ENCODE data around the gene ZNF467. TPM values are rescaled to one million over a fixed set of nuclear protein-coding genes. Genes with fewer than 3 reads are reported as not detected.
A peak's percentile ranks its signal among the peaks of the same experiment; 100 is the strongest.

Gene ZNF467
- total RNA-seq, 2 donors from 2014 or later, result 0.37 to 0.53 TPM

- Mint-ChIP-seq H3K27me3 (ENCODE audit: low read depth) (no peaks in the 10 kb centered on the region), H3K9me3 (no peaks in the 10 kb centered on the region), H3K4me1 (ENCODE audit: low read depth) (no peaks in the 10 kb centered on the region), H3K4me3 (no peak overlapping the region), H3K27ac (no peak overlapping the region), H3K36me3 (ENCODE audit: insufficient read depth in 2 of 2) (no peaks in the 10 kb centered on the region)
- ATAC-seq (replicated peaks in 1 of 2), result no peak
- no peak for DNase-seq
Observed at GRCh38 chr7:149801002-149801566, 27.7 kb upstream of the ZNF467 start.

- H3K27ac Mint-ChIP-seq, result no peak overlapping the region
- no peaks in the 10 kb centered on the region for H3K9me3 Mint-ChIP-seq
- no peaks in the 10 kb centered on the region for H3K27me3 Mint-ChIP-seq (ENCODE audit: low read depth)
- H3K4me3 Mint-ChIP-seq, result no peak overlapping the region
- DNase-seq (no peak), ATAC-seq (replicated peaks in 1 of 2) (no peak)
- no peaks in the 10 kb centered on the region for H3K4me1 Mint-ChIP-seq (ENCODE audit: low read depth)
- H3K36me3 Mint-ChIP-seq (ENCODE audit: insufficient read depth in 2 of 2), result no peaks in the 10 kb centered on the region
Observed at GRCh38 chr7:149800169-149800555, 26.8 kb upstream of the ZNF467 start.

GRCh38 chr7:149799397-149800168 is 26.2 kb upstream of the ZNF467 start:
- Mint-ChIP-seq H3K27me3 (ENCODE audit: low read depth) (no peaks in the 10 kb centered on the region), H3K4me3 (no peak overlapping the region), H3K4me1 (ENCODE audit: low read depth) (no peaks in the 10 kb centered on the region), H3K9me3 (no peaks in the 10 kb centered on the region), H3K36me3 (ENCODE audit: insufficient read depth in 2 of 2) (no peaks in the 10 kb centered on the region), H3K27ac (no peak overlapping the region)
- DNase-seq (peak; percentile 67 to 69), ATAC-seq (replicated peaks in 1 of 2) (peak; percentile 67 to 72)

DNA sequence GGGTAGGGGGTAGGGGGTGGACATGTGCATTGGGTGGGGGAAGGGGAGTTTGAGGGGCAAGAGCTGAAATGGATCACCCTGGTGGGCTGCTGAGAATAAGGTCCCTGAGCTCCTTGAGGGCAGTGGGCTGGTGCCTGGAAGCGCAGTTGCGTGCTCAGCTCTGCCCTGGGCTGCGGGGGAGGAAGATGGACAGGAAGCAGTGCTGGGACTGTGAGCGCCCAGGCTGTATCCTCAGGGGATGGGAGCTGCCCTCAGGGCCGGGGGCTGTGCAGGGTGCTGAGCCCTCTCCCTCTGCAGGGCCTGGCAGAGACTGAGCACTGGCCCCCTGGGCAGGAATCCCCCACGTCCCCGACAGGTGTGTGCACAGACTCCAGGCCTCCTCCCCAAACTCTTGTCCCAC is 24.4 kb upstream of the ZNF467 start:
- no peak overlapping the region for H3K4me3 Mint-ChIP-seq
- no peaks in the 10 kb centered on the region for H3K4me1 Mint-ChIP-seq (ENCODE audit: low read depth)
- H3K27ac Mint-ChIP-seq, result no peak overlapping the region
- H3K9me3 Mint-ChIP-seq, result no peaks in the 10 kb centered on the region
- no peak for ATAC-seq (replicated peaks in 1 of 2)
- H3K36me3 Mint-ChIP-seq (ENCODE audit: insufficient read depth in 2 of 2), result no peaks in the 10 kb centered on the region
- no peaks in the 10 kb centered on the region for H3K27me3 Mint-ChIP-seq (ENCODE audit: low read depth)
- no peak for DNase-seq

DNA sequence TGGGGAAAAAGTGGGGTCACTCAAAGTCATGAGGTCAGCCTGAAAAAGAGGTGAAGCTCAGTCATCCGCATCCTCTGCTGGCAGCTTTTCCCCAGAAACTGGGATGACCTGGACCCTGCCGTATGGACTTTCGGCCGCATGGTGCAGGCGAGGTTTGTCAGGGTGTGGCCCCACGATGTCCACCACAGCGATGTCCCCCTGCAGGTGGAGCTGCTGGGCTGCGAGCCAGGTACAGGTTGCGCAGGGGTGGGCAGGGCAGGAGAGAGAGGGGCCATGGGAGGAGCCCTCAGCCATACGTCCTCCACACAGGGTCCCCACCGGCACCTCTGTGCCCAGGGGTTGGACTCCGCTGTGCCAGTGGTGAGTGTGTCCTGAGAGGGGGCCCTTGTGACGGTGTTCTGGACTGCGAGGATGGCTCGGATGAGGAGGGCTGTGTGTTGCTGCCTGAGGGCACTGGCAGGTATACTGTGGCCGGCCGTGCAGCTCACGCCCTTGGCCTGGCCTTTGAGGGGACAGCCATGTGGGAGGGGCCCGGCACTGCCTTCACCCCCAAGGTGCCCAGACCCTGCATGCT is 23.0 kb upstream of the ZNF467 start:
- H3K27ac Mint-ChIP-seq, result no peak overlapping the region
- no peaks in the 10 kb centered on the region for H3K27me3 Mint-ChIP-seq (ENCODE audit: low read depth)
- H3K4me1 Mint-ChIP-seq (ENCODE audit: low read depth), result no peaks in the 10 kb centered on the region
- H3K9me3 Mint-ChIP-seq, result no peaks in the 10 kb centered on the region
- DNase-seq, result no peak
- H3K36me3 Mint-ChIP-seq (ENCODE audit: insufficient read depth in 2 of 2), result no peaks in the 10 kb centered on the region
- no peak for ATAC-seq (replicated peaks in 1 of 2)
- no peak overlapping the region for H3K4me3 Mint-ChIP-seq

- Mint-ChIP-seq H3K4me1 (ENCODE audit: low read depth) (no peaks in the 10 kb centered on the region), H3K4me3 (no peak overlapping the region), H3K9me3 (no peaks in the 10 kb centered on the region), H3K27ac (no peak overlapping the region), H3K27me3 (ENCODE audit: low read depth) (peaks cover 8% of the 10 kb centered on the region), H3K36me3 (ENCODE audit: insufficient read depth in 2 of 2) (no peaks in the 10 kb centered on the region)
- DNase-seq, result no peak
- no peak for ATAC-seq (replicated peaks in 1 of 2)
Observed at GRCh38 chr7:149795126-149795525, 21.7 kb upstream of the ZNF467 start.

DNA sequence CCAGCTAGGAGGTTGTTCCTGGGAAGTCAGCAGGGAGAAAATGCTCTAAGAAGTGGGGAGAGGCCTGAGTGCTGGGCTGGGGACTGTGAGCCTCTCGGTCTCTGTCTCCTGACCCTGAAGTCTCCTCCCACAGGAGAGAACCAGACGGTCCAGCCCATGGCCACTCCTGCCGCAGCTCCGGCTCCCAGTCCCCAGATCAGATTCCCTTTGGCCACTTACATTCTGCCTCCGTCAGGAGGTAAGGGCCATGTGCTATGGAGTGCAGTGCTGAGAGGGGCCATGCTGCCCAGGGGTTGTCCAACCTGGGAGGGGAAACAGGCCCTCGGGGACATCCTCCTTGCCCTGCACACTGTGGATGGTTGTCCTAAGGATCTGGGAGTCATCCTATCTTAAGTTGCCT is 21.3 kb upstream of the ZNF467 start:
- peaks cover 3% of the 10 kb centered on the region for H3K4me1 Mint-ChIP-seq (ENCODE audit: low read depth)
- H3K27me3 Mint-ChIP-seq (ENCODE audit: low read depth), result peaks cover 11% of the 10 kb centered on the region
- H3K36me3 Mint-ChIP-seq (ENCODE audit: insufficient read depth in 2 of 2), result no peaks in the 10 kb centered on the region
- no peak overlapping the region for H3K27ac Mint-ChIP-seq
- DNase-seq, result no peak
- H3K4me3 Mint-ChIP-seq, result no peak overlapping the region
- no peak for ATAC-seq (replicated peaks in 1 of 2)
- no peaks in the 10 kb centered on the region for H3K9me3 Mint-ChIP-seq

GRCh38 chr7:149793261-149793660 is 19.9 kb upstream of the ZNF467 start:
- Mint-ChIP-seq H3K36me3 (ENCODE audit: insufficient read depth in 2 of 2) (no peaks in the 10 kb centered on the region), H3K4me3 (no peak overlapping the region), H3K27ac (no peak overlapping the region), H3K9me3 (no peaks in the 10 kb centered on the region), H3K4me1 (ENCODE audit: low read depth) (peaks cover 6% of the 10 kb centered on the region), H3K27me3 (ENCODE audit: low read depth) (peaks cover 21% of the 10 kb centered on the region)
- no peak for DNase-seq
- no peak for ATAC-seq (replicated peaks in 1 of 2)

GRCh38 chr7:149792220-149792595 is 18.8 kb upstream of the ZNF467 start:
- DNase-seq, result no peak
- H3K27ac Mint-ChIP-seq, result no peak overlapping the region
- ATAC-seq (replicated peaks in 1 of 2), result no peak

DNA sequence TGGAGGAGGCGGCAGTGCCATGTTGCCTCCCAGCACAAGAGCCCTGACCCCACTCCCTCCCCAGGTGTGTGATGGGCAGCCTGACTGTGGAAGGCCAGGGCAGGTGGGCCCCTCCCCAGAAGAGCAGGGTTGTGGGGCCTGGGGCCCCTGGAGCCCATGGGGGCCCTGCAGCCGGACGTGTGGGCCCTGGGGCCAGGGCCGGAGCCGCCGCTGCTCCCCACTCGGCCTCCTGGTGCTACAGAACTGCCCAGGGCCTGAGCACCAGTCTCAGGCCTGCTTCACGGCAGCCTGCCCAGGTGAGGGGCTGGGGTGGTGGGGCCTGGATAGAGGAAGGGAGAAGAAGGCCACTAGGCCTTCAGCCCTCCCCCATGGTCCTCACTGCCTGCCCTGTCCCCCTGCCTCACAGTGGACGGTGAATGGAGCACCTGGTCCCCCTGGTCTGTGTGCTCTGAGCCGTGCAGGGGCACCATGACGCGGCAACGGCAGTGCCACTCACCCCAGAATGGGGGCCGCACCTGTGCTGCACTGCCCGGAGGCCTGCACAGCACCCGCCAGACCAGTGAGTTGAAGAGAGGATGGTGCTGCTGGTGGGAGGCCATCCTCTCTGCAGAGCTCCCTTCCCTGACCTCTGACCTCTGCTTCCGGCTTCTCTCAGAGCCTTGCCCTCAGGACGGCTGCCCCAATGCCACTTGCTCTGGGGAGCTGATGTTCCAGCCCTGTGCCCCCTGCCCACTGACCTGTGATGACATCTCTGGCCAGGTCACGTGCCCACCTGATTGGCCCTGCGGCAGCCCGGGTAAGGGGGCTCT is 18.2 kb upstream of the ZNF467 start:
- Mint-ChIP-seq H3K27me3 (ENCODE audit: low read depth) (peaks cover 23% of the 10 kb centered on the region), H3K4me3 (no peak overlapping the region), H3K4me1 (ENCODE audit: low read depth) (peaks cover 6% of the 10 kb centered on the region), H3K9me3 (no peaks in the 10 kb centered on the region), H3K27ac (no peak overlapping the region), H3K36me3 (ENCODE audit: insufficient read depth in 2 of 2) (no peaks in the 10 kb centered on the region)
- ATAC-seq (replicated peaks in 1 of 2) (no peak), DNase-seq (no peak)

More at GRCh38 chr7:149792220-149792595, 18.8 kb upstream of the ZNF467 start:
- peaks cover 6% of the 10 kb centered on the region for H3K4me1 Mint-ChIP-seq (ENCODE audit: low read depth)
- peaks cover 23% of the 10 kb centered on the region for H3K27me3 Mint-ChIP-seq (ENCODE audit: low read depth)
- no peaks in the 10 kb centered on the region for H3K36me3 Mint-ChIP-seq (ENCODE audit: insufficient read depth in 2 of 2)
- no peaks in the 10 kb centered on the region for H3K9me3 Mint-ChIP-seq
- H3K4me3 Mint-ChIP-seq, result no peak overlapping the region

DNA sequence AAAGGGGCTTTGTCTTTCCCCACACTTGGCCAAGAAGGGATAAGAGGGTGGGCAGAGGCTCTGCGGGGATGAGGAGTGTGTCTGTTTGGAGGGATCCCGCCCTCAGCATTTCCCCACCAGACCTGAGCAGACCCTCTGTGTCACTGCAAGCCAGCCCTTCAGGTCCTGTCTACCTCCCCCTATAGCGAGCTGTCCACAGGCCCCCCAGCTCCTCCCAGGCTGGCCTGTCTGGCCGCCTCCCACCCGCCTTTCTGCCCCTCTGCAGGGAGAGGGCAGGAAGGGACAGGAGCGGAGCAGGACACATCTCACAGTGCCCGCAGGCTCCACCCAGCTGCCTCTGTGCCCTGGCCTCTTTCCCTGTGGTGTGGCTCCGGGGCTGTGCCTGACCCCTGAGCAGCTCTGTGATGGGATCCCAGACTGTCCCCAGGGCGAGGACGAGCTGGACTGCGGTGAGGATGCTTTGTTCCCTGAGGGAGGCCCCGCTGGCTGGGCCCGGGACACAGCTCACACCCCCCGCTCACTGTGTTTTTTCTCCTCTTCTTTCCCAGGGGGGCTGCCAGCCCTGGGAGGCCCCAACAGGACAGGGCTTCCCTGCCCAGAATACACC is 17.5 kb upstream of the ZNF467 start:
- no peak overlapping the region for H3K4me3 Mint-ChIP-seq
- ATAC-seq (replicated peaks in 1 of 2) (no peak), DNase-seq (no peak)
- H3K9me3 Mint-ChIP-seq, result no peaks in the 10 kb centered on the region
- H3K27me3 Mint-ChIP-seq (ENCODE audit: low read depth), result peaks cover 23% of the 10 kb centered on the region
- no peak overlapping the region for H3K27ac Mint-ChIP-seq
- peaks cover 6% of the 10 kb centered on the region for H3K4me1 Mint-ChIP-seq (ENCODE audit: low read depth)
- no peaks in the 10 kb centered on the region for H3K36me3 Mint-ChIP-seq (ENCODE audit: insufficient read depth in 2 of 2)

DNA sequence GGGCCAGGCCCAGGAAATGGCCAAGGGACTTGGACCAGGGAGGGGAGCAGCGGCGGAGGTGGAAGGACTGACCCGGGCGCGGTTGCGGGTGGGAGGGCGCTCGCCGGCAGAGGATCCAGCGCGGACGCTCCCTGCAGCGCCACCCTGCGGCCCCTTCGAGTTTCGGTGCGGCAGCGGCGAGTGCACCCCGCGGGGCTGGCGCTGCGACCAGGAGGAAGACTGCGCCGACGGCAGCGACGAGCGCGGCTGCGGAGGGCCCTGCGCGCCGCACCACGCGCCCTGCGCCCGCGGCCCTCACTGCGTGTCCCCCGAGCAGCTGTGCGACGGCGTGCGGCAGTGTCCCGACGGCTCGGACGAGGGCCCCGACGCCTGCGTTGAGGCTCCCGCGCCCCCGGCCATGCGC is 16.8 kb upstream of the ZNF467 start:
- peak; percentile 67 to 68 for ATAC-seq (replicated peaks in 1 of 2)
- Mint-ChIP-seq H3K27me3 (ENCODE audit: low read depth) (peaks cover 23% of the 10 kb centered on the region), H3K4me1 (ENCODE audit: low read depth) (peaks cover 6% of the 10 kb centered on the region), H3K4me3 (peak overlapping the region in 1 of 2 donors; percentile 47), H3K36me3 (ENCODE audit: insufficient read depth in 2 of 2) (no peaks in the 10 kb centered on the region), H3K27ac (no peak overlapping the region), H3K9me3 (no peaks in the 10 kb centered on the region)
- peak; percentile 68 to 72 for DNase-seq

GRCh38 chr7:149789101-149789500 is 15.7 kb upstream of the ZNF467 start:
- H3K9me3 Mint-ChIP-seq, result no peaks in the 10 kb centered on the region
- H3K4me1 Mint-ChIP-seq (ENCODE audit: low read depth), result peaks cover 6% of the 10 kb centered on the region
- H3K4me3 Mint-ChIP-seq, result no peak overlapping the region
- ATAC-seq (replicated peaks in 1 of 2), result no peak
- no peak for DNase-seq
- peaks cover 23% of the 10 kb centered on the region for H3K27me3 Mint-ChIP-seq (ENCODE audit: low read depth)
- H3K36me3 Mint-ChIP-seq (ENCODE audit: insufficient read depth in 2 of 2), result no peaks in the 10 kb centered on the region
- no peak overlapping the region for H3K27ac Mint-ChIP-seq
